ENCODE measurements around the gene GNG12. TPM values are rescaled to one million over a fixed set of nuclear protein-coding genes. Genes with fewer than 3 reads are reported as not detected.

Gene GNG12
- total RNA-seq, 6 donors from 2014 or later: 14.3 to 54.6 (median 45.1) TPM

DNA sequence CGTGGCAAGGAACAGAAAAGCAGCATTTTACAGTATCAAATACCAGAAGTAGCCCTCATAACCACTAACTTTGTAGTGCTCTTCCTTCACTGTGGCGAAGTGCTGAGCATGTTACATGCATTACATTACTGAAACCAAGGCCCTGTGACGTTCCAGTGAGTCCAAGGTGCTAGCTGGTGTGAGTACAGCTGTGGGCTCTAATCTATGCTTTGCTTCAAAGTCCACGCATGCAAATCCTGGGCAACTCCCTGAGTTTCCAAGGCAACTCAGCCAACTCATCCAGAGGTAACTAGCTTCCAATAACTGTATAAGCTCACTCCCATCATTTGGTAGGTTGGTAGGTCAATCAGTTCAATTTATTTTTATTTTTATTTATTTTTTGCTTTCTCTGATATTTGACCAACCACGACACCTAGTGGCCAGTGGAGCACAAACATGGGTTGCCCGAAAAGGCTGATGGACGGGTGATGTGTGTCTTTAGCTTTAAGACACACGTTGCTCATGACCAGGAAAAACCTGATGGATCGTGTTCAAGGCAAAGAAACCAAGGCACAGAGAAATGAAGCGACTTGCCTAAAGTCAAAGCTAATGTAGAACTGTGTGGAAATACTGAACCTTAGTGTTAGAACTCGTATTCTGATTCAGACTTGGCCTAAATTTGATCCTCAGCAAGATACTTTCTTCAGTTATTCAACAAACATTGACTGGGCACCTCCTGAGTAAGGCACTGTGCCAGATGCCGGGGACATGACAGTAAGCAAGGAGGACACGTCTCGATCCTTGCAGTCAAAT lies 73.0 kb downstream of the GNG12 start:
- Histone ChIP-seq H3K4me3 (no peak overlapping the region), H3K36me3 (no peaks in the 10 kb centered on the region), H3K27ac (peak overlapping the region in 2 of 4 donors; percentile 28 to 38), H3K9me3 (no peaks in the 10 kb centered on the region), H3K27me3 (no peaks in the 10 kb centered on the region), H3K4me1 (peaks cover 7 to 22% (median 13%) of the 10 kb centered on the region in 4 donors)
- DNase-seq: peak in 1 of 2 donors; percentile 57
- TF ChIP-seq EP300 (IDR thresholded peaks at IDR 0.05) (no peak), POLR2AphosphoS5 (IDR thresholded peaks at IDR 0.05) (no peak), POLR2A (IDR thresholded peaks at IDR 0.05) (no peak)
- TF ChIP-seq, protein P1, sequence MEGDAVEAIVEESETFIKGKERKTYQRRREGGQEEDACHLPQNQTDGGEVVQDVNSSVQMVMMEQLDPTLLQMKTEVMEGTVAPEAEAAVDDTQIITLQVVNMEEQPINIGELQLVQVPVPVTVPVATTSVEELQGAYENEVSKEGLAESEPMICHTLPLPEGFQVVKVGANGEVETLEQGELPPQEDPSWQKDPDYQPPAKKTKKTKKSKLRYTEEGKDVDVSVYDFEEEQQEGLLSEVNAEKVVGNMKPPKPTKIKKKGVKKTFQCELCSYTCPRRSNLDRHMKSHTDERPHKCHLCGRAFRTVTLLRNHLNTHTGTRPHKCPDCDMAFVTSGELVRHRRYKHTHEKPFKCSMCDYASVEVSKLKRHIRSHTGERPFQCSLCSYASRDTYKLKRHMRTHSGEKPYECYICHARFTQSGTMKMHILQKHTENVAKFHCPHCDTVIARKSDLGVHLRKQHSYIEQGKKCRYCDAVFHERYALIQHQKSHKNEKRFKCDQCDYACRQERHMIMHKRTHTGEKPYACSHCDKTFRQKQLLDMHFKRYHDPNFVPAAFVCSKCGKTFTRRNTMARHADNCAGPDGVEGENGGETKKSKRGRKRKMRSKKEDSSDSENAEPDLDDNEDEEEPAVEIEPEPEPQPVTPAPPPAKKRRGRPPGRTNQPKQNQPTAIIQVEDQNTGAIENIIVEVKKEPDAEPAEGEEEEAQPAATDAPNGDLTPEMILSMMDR (IDR thresholded peaks at IDR 0.05): peak; percentile 53 to 84 (median 74)
- peak in 1 of 2 donors; percentile 81 for ATAC-seq (ENCODE audit: low FRiP score in 2 of 2)
- WGBS, 2 donors: 22 to 33% methylated on average over 14 of the region's 14 CpGs

DNA sequence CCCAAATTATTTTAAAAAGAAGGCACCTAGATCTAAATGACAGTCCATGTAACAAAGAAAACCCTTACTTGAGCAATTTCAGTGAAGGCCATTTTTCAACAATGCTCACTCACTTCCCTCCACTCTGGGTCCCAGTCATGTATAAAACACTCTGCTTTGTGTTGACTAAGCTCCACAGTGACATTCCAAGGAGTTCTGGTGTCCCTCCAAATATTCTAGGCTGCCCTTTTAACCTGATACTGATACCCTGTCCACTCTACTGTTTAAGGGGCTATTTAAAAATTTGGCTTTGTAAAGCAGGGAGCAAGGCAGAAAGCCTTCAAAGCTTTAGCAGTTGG lies 73.6 kb downstream of the GNG12 start:
- Histone ChIP-seq H3K27me3 (no peaks in the 10 kb centered on the region), H3K27ac (peak overlapping the region in 2 of 4 donors; percentile 28 to 38), H3K9me3 (no peaks in the 10 kb centered on the region), H3K36me3 (no peaks in the 10 kb centered on the region), H3K4me1 (peaks cover 11 to 28% (median 14%) of the 10 kb centered on the region in 4 donors), H3K4me3 (no peak overlapping the region)
- no peak for ATAC-seq (ENCODE audit: low FRiP score in 2 of 2)
- DNase-seq: no peak
- no peak for TF ChIP-seq POLR2AphosphoS5 (IDR thresholded peaks at IDR 0.05)
- no peak for TF ChIP-seq EP300 (IDR thresholded peaks at IDR 0.05)
- TF ChIP-seq POLR2A (IDR thresholded peaks at IDR 0.05): no peak
- TF ChIP-seq, protein P1 (IDR thresholded peaks at IDR 0.05): no peak

DNA sequence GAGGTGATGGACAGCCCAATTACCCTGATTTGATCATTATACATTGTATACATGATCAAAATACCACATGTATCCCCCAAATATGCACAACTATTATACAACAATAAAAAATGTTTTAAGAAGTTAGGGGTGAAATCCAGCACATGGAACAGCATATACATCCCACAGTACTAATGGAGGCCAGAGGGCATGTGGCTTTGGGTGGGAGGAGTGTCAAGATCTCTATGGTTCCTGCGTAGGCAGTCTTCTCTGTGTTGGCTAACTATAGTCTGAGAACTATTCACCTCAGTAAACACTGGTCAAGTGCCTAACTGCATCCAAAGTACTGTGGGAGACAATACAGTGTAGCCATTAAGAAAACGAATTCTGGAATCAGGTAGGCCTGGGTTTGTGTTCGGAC lies 74.2 kb downstream of the GNG12 start:
- Histone ChIP-seq H3K9me3 (no peaks in the 10 kb centered on the region), H3K27ac (no peak overlapping the region), H3K4me3 (no peak overlapping the region), H3K27me3 (no peaks in the 10 kb centered on the region), H3K4me1 (peaks cover 16 to 34% (median 19%) of the 10 kb centered on the region in 4 donors), H3K36me3 (no peaks in the 10 kb centered on the region)
- DNase-seq: no peak
- ATAC-seq (ENCODE audit: low FRiP score in 2 of 2): peak in 1 of 2 donors; percentile 33
- 79 to 80% methylated on average over 3 of the region's 3 CpGs for WGBS, 2 donors
- TF ChIP-seq POLR2AphosphoS5 (IDR thresholded peaks at IDR 0.05) (no peak), POLR2A (IDR thresholded peaks at IDR 0.05) (no peak), EP300 (IDR thresholded peaks at IDR 0.05) (no peak)
- TF ChIP-seq, protein P1 (IDR thresholded peaks at IDR 0.05): no peak

DNA sequence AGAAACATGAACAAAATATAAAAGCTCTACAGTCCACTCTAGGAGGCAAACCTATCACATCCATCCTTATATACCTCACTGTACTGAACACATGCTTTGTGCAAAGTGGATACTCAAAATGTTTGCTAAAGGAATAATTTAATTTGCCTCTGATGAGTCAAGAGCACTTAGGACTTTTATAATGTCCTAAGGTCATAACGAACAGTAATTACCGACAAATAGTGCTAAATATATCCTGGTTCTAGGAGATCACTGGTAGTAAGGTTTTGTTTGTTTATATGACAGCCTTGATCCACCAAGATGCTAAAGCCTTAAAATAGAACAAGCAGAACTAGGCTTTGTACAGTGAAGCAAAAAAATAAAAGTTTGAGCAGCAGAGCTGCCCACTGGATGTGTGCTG lies 77.6 kb downstream of the GNG12 start:
- no peak for ATAC-seq (ENCODE audit: low FRiP score in 2 of 2)
- 65 to 78% methylated on average over 2 of the region's 2 CpGs for WGBS, 2 donors

DNA sequence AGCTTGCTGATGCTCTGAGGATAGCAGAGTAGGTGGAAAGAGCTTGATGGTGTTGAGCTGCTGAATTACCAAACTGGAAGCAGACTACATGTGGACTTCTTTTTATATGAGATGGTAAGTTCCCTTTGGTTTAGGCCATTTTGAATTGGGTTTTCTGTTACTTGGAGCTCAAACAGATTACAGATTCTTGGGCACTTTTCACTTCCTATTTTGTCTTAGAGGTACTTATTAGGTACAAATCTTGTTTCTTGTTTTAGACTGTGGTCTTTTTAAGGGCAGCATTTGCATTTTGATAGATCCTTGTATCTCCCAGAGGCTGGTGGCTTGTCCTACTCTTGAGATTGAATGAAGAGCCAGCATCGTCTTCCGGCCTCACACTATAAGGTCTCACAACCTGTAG lies 78.1 kb downstream of the GNG12 start:
- DNase-seq: no peak
- no peak overlapping the region for H3K4me3 ChIP-seq
- H3K4me1 ChIP-seq: peaks cover 18 to 38% (median 27%) of the 10 kb centered on the region in 4 donors
- TF ChIP-seq, protein P1 (IDR thresholded peaks at IDR 0.05): no peak
- TF ChIP-seq POLR2AphosphoS5 (IDR thresholded peaks at IDR 0.05) (no peak), POLR2A (IDR thresholded peaks at IDR 0.05) (no peak), EP300 (IDR thresholded peaks at IDR 0.05) (no peak)
- no peaks in the 10 kb centered on the region for H3K9me3 ChIP-seq
- H3K27ac ChIP-seq: no peak overlapping the region
- 94 to 96% methylated on average over 2 of the region's 2 CpGs for WGBS, 2 donors
- no peak for ATAC-seq (ENCODE audit: low FRiP score in 2 of 2)
- no peaks in the 10 kb centered on the region for H3K36me3 ChIP-seq
- H3K27me3 ChIP-seq: no peaks in the 10 kb centered on the region

More for the DNA sequence above, 77.6 kb downstream of the GNG12 start:
- no peaks in the 10 kb centered on the region for H3K36me3 ChIP-seq
- DNase-seq: no peak
- H3K4me3 ChIP-seq: no peak overlapping the region
- H3K4me1 ChIP-seq: peaks cover 17 to 36% (median 24%) of the 10 kb centered on the region in 4 donors
- no peak overlapping the region for H3K27ac ChIP-seq
- TF ChIP-seq POLR2AphosphoS5 (IDR thresholded peaks at IDR 0.05) (peak in 1 of 2 donors; percentile 7), POLR2A (IDR thresholded peaks at IDR 0.05) (no peak)
- no peaks in the 10 kb centered on the region for H3K27me3 ChIP-seq
- H3K9me3 ChIP-seq: no peaks in the 10 kb centered on the region

Data from upper lobe of left lung (tissue), 6 donors.